GM18867 (cell line): ENCODE results near the gene CCDC148.
A peak's percentile ranks its signal among the peaks of the same experiment; 100 is the strongest.
"Not testable (repeated sequence)": the region's sequence is repeated elsewhere in the genome, so short reads cannot be mapped to it uniquely, and the experiment has no call there.

Source experiments
- ATAC-seq: cut with Tn5 transposase; IDR thresholded peaks from one replicate; pipeline ENCODE4 v1.9.1; 2021; ENCODE audit warnings: mild to moderate bottlenecking, moderate library complexity; ENCODE audit not compliant: unreplicated experiment

Gene CCDC148

DNA sequence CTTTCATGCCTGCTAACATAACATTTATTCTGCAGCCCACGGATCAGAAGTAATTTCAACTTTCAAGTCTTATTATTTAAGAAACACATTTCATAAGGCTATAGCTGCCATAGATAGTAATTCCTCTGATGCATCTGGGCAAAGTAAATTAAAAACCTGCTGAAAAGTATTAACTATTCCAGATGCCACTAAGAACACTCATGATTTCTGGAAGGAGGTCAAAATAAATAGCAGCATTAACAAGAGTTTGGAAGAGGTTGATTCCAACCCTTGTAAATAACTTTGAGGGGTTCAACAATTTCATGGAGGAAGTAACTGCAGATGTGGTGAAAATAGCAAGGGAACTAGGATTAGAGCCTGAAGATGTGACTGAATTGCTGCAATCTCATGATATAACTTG, 77.6 kb downstream of the CCDC148 start:
- no peak for ATAC-seq

DNA sequence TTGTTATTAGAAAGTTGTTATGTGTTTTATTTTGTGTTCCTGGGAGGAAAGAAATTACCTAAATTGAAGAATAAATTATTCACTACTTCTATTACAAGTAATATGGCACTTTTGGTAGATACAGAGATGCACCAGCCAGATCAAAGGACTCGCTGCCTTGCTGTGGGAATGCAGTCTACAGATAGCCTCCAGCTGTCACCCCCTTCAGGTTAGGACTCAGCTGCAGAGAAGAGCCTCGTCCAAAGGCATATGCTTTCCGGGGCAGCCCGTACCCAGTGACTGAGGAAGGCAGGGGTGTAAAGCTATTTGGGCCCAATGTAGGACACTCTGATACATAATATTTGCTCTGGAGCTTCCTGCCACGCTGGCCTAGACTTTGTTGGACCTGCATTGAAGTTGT, 90.2 kb downstream of the CCDC148 start:
- no peak for ATAC-seq

DNA sequence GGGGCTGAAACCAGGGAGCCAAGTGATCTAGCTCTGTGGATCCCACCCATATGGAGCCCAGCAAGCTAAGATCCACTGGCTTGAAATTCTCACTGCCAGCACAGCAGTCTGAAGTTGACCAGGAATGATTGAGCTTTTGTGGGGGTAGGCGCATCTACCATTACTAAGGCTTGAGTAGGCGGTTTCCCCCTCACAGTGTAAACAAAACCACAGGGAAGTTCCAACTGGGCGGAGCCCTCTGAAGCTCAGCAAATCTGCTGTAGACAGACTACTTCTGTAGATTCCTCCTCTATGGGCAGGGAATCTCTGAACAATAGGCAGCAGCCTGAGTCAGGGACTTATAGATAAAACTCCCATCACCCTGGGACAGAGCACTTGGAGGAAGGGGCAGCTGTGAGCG, 96.7 kb downstream of the CCDC148 start:
- ATAC-seq: no peak

DNA sequence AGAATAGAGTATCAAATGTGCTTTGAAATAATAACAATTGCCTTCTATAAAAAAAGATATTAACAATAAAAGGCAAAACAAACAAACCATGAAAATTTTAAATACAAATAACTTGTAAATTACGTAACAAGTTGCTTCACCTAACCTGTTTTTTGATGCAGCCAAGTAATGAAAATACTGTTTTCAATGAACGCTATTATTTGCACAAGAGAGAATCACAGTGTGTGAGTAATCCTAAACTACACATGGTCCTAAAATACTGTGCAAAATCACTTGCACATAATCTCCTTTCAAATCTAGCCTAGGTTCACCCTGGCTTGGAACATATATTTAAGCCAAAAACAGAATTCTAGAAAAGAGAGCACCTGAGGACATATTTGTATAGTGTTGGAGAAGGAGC, 98.9 kb downstream of the CCDC148 start:
- ATAC-seq: no peak

DNA sequence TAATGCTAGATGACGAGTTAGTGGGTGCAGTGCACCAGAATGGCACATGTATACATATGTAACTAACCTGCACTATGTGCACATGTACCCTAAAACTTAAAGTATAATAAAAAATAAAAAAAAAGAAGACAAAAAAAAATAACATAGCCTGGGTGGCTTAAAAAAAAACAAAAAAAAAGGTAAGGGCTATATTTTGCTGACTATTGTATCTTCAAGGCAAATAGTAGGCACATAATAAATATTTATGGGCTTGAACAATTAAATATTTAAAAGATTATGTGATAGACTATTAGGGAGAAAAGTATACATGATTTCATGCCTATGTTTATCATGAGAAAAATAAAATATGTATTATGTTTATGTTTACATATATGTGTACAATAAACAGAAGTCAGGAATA, 99.4 kb downstream of the CCDC148 start:
- no peak for ATAC-seq

DNA sequence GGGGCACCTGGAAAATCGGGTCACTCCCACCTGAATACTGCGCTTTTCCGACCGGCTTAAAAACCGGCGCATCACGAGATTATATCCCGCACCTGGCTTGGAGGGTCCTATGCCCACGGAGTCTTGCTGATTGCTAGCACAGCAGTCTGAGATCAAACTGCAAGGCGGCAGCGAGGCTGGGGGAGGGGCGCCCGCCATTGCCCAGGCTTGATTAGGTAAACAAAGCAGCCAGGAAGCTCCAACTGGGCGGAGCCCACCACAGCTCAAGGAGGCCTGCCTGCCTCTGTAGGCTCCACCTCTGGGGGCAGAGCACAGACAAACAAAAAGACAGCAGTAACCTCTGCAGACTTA, 105.1 kb downstream of the CCDC148 start:
- not testable (repeated sequence) for ATAC-seq

DNA sequence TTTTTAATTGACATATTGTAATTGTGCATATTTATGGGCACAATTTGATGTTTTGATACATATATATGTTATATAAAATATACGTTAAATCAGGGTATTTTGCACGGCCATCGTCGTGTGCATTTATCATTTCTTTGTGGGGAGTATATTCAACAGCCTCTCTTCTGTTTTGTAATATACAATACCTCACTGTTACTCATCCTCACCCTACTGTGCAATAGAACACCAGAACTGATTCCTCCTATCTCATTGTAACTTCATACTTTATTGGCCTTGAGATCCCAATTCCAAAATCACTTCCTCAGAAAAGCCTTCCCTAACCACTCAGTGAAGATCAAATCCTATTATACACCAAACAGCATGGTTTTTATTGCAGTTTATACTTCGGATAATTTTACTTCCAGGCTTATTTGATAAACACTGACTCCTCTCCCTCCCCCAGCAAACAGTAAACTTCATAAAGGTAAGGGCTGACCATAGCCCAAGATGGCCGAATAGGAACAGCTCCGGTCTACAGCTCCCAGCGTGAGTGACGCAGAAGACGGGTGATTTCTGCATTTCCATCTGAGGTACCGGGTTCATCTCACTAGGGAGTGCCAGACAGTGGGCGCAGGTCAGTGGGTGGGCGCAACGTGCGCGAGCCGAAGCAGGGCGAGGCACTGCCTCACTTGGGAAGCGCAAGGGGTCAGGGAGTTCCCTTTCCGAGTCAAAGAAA, 105.6 kb downstream of the CCDC148 start:
- not testable (repeated sequence) for ATAC-seq

DNA sequence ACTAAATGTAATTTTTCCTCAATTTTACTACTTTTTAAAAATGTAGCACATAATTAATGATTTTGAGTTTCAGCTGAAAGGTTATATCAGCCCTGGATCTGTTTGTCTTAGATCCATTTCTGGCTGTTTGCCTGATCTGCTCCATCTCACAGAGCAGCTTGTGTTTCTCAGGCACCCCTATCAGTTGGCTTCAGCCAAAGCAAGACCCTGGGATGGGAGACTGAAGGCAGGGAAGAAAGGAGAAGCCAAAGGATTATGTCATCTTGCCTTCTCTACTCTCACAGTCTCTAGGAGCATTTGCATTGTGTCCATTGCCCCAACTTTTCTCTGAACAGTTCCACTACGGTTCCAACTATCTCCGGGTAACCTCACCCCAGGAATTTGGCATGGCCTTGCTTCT, 110.5 kb downstream of the CCDC148 start:
- no peak for ATAC-seq

DNA sequence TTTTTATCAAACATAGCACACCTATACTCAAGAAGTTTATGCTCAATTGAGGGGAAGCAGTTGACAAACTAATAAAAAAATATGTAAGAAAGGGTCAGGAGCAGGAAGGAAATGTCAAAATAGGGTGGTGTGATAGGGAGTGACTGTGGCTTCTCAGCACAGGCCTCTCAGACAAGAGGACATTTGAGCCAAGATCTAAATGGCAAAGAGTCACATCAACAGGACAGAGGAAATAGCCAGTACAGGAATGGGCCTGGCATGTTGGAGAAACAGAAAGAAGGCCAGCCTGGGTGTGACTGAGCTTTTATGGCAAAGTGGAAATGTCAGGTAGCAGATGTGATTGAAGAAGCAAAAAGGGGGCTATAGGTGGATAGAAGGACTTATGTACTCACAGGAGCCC, 117.0 kb downstream of the CCDC148 start:
- no peak for ATAC-seq

DNA sequence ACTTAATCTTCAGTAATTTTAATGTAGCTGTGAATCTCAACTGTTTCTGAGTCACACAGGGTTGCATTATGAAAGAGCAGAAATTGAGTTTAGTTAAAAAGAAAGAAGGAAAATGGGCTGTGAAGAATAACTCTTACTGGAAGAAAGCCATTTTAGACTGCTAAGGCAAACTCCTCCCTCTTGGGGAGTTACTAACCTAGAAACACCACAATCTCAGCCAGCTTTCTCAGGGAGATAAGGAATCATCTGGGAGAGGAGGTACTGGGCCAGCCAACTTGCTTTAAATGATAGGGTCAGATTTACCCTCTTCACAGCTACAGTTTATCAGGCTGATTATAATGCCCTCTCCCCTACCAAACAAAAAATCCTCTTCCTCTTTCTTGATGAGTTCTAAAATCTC, 119.5 kb downstream of the CCDC148 start:
- no peak for ATAC-seq

DNA sequence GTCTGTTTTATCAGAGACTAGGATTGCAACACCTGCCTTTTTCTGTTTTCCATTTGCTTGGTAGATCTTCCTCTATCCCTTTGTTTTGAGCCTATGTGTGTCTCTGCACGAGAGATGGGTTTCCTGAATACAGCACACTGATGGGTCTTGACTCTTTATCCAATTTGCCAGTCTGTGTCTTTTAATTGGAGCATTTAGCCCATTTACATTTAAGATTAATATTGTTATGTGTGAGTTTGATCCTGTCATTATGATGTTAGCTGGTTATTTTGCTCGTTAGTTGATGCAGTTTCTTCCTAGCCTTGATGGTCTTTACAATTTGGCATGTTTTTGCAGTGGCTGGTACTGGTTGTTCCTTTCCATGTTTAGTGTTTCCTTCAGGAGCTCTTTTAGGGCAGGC, 124.8 kb downstream of the CCDC148 start:
- not testable (repeated sequence) for ATAC-seq

DNA sequence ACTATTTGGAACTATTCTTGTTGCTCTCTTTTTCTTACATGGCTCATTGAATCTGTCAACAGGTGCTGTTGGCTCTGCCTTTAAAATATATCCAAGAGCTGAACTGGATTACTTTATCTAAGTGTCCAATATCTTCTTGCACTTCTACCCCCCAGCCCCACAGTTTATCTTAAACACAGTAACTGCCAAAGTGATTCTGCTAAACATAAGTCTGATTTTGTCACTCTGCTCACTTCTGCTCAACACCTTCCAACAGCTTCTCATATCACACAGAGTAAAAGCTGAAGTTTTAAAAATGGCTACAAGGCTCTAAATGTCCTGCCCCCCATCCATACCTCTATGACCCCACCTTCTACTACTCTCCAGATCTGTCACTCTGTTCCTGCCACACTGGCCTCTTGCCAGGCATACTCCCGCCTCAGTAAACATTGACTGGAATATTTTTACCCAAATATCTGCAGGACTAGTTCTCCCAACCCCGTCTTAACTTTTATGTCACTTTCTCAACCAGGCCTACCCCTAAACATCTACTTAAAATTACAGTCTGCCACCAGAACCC, 130.7 kb downstream of the CCDC148 start:
- ATAC-seq: no peak

DNA sequence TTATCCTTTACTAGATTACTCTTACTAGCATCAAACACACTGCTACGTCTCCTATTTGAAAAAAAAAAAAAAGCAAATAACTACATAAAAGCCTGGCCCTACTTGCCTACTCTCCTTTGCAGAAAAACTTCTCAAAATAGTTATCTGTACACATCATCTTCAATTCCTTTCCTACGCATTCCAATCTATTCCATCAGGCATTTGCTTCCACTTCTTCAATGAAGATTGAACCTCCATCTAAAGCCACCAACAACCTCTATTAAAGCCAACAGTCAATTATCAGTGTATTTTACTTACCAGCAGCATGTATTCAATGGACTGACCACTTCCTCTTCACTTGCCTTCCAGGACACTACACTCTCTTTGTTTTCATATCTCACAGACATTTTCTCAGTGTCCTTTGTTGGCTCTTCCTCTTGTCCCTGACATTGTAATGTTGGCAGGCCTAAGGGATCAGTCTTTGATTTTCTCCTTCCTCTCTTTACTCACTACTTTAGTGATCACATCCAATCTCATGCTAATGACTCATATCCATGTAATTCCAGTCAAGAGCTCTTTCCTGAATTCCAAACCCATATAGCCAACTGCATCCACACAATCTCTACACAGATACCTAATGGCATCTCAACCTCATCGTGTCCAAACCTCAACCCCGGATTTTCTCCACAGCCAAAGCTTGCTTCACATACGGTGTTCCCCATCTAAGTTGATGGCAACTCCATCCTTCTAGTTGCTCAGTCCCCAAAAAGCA, 131.3 kb downstream of the CCDC148 start:
- ATAC-seq: no peak

DNA sequence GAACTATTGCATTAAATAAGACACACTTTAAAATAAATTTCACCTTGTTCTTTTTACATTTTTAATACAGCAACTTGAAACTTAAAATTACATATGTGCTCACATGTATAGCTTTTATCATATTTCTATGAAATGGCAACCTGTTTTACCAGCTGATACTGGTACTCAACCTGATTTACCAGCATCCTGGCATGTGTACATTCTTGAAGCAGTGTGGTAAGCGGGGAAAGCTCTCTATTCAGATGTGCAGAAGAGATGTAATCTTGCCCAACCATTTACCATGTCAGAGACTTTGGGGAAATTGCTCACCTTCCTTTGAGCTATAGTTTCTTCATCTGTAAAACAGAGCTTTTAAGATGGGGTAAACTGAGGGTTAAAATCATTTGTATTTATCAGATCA, 133.2 kb downstream of the CCDC148 start:
- no peak for ATAC-seq

DNA sequence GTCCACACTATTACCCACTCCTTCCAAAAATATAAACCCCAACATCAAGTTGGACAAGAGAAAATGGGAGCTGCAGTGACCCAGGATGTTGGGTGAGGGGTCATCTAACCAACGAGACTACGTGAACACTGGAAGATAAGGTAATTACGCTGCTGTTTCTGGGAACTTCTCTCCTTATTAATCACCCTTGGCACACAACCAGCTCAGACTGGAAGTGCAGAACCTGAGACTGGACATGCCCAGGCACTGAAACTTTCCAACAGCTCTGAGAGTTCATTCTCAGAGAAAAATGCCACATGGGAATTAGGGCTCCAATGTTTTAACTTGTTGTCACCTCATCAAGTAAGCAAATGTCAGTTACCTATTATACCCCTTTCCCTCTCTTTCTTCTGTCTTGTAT, 135.3 kb downstream of the CCDC148 start:
- ATAC-seq: no peak

DNA sequence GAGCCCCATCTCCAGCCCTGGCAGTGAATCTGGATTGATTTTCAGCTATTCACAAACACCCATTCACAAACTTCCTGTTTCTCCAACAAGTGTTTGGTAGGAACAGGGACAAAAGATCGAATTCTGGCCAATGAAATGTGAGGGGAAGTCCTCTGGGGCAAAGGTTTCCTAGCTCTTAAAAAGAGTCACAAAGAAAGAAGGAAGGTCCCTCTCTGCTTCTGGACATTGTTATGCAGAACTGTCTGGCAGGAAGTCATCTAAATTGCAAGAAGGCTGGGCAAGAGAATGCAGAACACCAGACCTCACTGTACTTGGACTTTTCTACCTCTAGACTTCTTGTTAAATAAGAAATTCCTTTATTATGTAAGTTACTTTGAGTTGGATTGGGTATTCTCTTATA, 137.3 kb downstream of the CCDC148 start:
- ATAC-seq: no peak

DNA sequence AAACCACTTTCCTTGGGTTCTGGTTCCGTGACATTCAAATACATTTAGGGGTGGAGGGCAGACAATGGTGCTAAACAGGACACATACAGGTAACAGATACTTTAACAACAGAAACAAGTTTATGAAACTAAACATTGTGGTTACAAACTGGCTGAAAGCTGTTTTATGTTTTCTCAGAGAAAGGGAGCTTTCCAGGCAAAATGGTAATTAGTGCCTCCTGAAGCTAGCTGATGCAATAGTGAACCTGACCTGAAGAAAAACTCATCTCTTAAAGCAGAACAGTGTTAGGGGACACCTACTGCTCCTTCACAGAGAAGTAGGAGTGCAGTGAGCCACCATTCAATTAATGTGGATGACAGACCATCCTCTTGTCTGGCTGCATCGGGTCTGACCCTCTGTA, 138.9 kb downstream of the CCDC148 start:
- peak; percentile 68 for ATAC-seq

DNA sequence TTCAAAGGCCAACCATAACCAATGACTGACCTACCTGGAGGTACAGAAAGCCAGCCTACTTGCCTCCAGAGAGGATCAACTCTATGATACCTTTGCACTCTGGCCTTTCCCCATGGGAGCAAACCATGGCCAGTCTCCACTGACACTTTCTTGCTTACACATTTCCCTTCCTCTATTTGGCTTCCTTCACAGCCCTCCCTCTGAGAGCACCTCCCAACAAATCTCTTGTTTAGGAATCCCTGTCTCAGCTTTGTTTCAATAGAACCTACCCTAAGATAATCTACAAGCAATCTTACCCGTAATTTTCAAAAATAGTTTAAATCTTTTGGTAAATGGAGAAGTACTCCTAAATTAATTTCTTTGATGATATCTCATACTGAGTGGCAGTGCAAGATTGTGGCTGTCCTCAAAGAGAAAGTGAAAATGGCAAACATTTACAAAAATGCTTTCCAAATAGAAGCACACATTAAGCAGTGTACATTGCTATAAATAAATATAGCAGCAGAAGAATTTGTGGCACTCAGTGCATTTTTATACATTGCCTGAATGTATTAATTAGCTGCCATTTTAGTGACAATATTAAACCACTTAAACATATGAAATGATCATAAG, 140.6 kb downstream of the CCDC148 start:
- ATAC-seq: no peak

DNA sequence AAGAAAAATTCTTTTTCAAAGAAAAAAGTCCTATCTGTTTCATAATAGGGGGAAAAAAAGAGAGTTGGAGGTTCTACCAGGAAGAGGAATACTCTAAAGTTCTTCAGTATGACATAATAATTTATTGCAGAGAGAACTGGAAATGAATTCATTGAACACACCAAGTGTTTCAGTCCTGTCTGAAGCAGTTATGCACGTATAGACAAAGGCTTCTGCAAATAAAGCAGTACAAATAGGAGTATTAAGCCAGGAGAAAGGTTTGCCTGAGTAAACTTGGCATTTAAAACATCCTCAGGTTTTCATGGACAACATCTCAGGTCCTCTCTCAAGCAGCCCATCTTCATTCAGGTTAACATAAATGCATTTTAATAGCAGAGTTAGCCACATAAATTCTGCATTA, 141.6 kb downstream of the CCDC148 start:
- ATAC-seq: no peak

DNA sequence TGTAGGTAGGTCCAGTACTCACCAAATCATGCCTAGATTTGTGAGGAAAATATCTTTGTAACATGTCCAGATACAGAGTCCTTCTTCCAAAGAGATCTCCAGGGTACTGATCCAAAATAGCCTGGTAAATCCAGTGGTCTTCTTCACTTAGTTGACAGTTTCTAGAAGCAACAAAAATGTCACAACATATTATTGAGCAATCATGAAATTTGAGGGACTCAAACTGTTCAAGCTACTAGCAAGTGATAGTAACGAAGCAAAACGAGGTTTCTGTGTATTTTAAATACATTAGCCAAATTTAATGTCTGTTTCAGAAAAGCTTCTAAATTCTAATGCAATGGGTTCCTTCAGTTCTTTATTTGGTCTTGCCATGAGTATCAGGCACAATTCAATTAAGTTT, 142.8 kb downstream of the CCDC148 start:
- no peak for ATAC-seq

DNA sequence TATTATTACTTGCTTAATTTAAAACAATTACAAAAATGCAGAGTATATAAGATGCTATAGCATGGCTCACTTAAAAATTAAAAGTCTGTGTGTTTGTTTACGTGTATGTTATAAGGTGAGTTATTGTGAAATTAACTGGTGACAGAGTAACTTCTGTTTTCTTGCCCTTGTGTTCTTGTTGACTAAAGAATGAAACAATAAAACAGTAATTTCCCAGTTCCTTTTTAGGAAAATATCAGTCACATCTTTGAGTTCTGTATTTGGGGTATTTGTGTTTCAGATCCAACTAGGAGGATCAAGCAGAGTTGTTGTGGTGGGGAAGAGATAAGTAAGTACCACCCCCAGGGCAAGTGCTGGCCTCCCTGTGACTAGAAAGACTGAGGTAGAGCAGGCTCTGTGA, 143.6 kb downstream of the CCDC148 start:
- no peak for ATAC-seq

DNA sequence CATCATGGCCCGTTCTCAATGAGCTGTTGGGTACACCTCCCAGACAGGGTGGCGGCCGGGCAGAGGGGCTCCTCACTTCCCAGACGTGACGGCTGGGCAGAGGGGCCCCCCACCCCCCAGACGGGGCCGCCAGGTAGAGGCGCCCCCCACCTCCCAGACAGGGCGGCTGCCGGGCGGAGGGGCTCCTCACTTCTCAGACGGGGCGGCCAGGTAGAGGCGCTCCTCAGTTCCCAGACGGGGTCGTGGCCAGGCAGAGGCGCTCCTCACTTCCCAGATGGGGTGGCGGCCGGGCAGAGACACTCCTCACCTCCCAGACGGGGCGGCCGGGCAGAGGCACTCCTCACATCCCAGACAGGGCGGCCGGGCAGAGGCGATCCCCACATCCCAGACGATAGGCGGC, 146.1 kb downstream of the CCDC148 start:
- ATAC-seq: not testable (repeated sequence)
